GM11168 (cell line): ENCODE results near the gene PPIP5K1.
"Not testable (repeated sequence)": the region's sequence is repeated elsewhere in the genome, so short reads cannot be mapped to it uniquely, and the experiment has no call there.

ENCODE experiments used
- in situ Hi-C: fragments of 300-500 bp; cut with MboI; formaldehyde crosslinking; loops from one replicate; pipeline ENCODE4 v1.12.0; 2022; ENCODE audit warnings: low sequenced_read_pairs; ENCODE audit not compliant: unreplicated experiment

Gene PPIP5K1

GRCh38 chr15:43550527-43551363 lies 39.3 kb downstream of the PPIP5K1 start:
- in situ Hi-C loops = loop anchor here (10.0 kb wide), 1 partner anchor 114 kb away; no protein-coding TSS in a partner anchor

DNA sequence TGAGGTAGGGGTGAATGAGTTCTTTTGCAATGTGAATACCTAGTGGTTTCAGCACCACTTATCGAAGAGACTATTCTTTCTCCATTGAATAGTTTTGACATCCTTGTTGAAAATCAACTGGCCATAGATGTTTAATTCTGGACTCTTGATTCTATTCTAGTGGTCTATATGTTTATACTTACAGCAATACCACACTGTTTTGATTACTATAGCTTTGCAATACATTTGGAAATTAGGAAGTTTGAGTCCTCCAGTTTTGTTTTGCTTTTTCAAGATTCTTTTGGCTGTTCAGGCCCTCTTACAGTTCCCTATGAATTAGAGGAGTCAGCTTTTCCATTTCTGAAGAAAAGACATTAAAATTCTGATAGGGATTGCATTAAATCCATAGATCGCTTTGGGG lies 42.5 kb downstream of the PPIP5K1 start:
- in situ Hi-C loops = no loop called here

- in situ Hi-C loops = no loop called here
These were observed 44.6 kb downstream of the PPIP5K1 start for GRCh38 chr15:43545426-43545825.

- in situ Hi-C loops = no loop called here
These were observed 45.7 kb downstream of the PPIP5K1 start for GRCh38 chr15:43544266-43544665.

- in situ Hi-C loops = no loop called here
These were observed 48.2 kb downstream of the PPIP5K1 start for GRCh38 chr15:43541785-43542184.

- in situ Hi-C loops = no loop called here
These were observed 51.9 kb downstream of the PPIP5K1 start for GRCh38 chr15:43538091-43538490.

DNA sequence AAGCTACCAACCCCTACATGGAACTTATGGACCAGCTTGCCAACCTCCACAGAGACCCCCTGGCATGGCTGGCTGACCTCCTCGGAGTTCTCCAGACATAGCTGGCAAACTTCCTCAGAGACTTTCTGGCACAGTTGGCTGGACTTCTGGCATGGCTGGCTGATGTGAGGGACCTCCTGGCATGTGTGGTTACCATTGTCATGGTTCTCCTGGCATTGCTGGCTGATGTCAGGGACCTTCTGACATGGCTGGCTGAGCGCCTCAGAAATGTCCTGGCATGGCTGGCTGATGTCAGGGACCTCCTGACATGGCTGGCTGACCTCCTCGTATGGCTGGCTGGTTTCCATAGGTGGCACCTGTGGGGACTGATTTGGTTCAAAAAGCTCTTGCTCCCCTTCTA lies 55.1 kb downstream of the PPIP5K1 start:
- in situ Hi-C loops = no loop called here

DNA sequence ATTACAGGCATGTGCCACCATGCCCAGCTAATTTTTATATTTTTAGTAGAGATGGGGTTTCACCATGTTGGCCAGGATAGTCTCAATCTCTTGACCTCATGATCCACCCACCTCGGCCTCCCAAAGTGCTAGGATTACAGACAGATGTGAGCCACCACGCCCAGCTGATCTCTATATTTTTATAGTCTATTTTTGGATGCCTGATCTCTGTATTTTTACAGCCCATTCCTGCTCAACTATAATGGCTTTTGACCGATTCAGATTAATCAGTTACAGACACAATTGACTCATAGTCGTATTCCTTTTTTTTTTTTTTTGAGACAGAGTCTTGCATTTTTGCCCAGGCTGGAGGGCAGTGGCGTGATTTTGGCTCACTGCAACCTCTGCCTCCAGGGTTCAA lies 57.2 kb downstream of the PPIP5K1 start:
- in situ Hi-C loops = not testable (repeated sequence)

DNA sequence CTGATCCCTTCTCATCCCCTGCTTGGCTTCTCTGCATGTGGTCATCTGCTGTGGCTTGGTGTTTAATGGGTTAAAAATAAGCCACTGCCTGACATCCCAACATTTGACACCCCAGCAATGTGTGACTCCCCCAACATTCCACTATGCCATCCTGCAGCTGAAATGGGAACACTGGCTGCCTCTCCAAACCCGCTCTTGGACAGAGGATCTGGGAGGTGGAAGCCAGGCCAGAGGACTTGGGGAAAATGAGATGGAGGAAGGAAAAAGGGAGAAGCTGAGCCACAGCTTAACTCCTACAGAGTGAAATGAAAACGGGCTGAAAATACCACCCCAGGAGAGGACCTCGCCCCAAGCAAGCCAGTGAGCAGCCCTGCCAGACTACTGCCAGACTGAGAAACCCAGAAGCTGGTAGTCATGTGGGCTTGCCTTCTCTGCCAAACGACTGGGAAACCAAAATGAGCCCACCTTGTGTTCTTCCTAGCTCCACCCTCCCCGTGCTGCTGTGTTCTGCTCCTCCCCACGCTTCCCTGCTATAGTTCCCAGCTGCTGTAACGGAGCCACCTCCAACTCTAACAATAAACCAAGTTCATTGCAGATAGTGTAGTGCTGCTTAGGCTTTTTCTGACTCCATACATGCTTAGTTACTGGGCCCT lies 58.9 kb downstream of the PPIP5K1 start:
- in situ Hi-C loops = no loop called here

- in situ Hi-C loops = no loop called here
These were observed 60.2 kb downstream of the PPIP5K1 start for GRCh38 chr15:43529587-43530345.

DNA sequence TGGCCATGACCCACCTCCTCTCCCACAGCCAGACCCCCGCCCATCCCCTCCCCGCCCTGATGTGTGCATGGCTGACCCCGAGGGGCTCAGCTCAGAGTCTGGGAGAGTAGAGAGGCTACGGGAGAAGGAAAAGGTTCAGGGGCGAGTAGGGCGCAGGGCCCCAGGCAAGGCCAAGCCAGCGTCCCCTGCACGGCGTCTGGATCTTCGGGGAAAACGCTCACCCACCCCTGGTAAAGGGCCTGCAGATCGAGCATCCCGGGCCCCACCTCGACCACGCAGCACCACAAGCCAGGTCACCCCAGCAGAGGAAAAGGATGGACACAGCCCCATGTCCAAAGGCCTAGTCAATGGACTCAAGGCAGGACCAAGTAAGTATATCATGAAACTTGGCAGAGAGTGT lies 60.9 kb downstream of the PPIP5K1 start:
- in situ Hi-C loops = no loop called here

DNA sequence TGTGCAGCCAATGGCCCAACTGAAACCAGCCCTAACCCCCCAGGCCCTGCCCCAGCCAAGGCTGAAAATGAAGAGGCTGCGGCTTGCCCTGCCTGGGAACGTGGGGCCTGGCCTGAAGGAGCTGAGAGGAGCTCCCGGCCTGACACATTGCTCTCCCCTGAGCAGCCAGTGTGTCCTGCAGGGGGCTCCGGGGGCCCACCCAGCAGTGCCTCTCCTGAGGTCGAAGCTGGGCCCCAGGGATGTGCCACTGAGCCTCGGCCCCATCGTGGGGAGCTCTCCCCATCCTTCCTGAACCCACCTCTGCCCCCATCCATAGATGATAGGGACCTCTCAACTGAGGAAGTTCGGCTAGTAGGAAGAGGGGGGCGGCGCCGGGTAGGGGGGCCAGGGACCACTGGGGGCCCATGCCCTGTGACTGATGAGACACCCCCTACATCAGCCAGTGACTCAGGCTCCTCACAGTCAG lies 61.4 kb downstream of the PPIP5K1 start:
- in situ Hi-C loops = no loop called here

GRCh38 chr15:43527802-43528541 lies 62.0 kb downstream of the PPIP5K1 start:
- in situ Hi-C loops = no loop called here

DNA sequence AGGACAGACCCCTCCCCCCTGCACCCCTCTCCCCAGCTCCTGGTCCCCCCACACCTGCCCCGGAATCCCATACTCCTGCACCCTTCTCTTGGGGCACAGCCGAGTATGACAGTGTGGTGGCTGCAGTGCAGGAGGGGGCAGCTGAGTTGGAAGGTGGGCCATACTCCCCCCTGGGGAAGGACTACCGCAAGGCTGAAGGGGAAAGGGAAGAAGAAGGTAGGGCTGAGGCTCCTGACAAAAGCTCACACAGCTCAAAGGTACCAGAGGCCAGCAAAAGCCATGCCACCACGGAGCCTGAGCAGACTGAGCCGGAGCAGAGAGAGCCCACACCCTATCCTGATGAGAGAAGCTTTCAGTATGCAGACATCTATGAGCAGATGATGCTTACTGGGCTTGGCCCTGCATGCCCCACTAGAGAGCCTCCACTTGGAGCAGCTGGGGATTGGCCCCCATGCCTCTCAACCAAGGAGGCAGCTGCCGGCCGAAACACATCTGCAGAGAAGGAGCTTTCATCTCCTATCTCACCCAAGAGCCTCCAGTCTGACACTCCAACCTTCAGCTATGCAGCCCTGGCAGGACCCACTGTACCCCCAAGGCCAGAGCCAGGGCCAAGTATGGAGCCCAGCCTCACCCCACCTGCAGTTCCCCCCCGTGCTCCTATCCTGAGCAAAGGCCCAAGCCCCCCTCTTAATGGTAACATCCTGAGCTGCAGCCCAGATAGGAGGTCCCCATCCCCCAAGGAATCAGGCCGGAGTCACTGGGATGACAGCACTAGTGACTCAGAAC lies 62.8 kb downstream of the PPIP5K1 start:
- in situ Hi-C loops = no loop called here

GRCh38 chr15:43526261-43526930 lies 63.6 kb downstream of the PPIP5K1 start:
- in situ Hi-C loops = no loop called here

- in situ Hi-C loops = no loop called here
These were observed 64.9 kb downstream of the PPIP5K1 start for GRCh38 chr15:43525131-43525530.

DNA sequence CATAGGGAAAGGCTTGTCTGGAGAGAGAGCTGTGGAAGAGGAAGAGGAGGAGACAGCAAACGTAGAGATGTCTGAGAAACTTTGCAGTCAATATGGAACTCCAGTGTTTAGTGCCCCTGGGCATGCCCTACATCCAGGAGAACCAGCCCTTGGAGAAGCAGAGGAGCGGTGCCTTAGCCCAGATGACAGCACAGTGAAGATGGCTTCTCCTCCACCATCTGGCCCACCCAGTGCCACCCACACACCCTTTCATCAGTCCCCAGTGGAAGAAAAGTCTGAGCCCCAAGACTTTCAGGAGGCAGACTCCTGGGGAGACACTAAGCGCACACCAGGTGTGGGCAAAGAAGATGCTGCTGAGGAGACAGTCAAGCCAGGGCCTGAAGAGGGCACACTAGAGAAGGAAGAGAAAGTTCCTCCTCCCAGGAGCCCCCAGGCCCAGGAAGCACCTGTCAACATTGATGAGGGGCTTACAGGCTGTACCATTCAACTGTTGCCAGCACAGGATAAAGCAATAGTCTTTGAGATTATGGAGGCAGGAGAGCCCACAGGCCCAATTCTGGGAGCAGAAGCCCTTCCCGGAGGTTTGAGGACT lies 65.7 kb downstream of the PPIP5K1 start:
- in situ Hi-C loops = no loop called here

GRCh38 chr15:43523646-43524045 lies 66.4 kb downstream of the PPIP5K1 start:
- in situ Hi-C loops = no loop called here

GRCh38 chr15:43522247-43522646 lies 67.8 kb downstream of the PPIP5K1 start:
- in situ Hi-C loops = no loop called here
